HG03175 (cell line): ENCODE results near the gene MAP3K4.

Source experiments
- ATAC-seq: cut with Tn5 transposase; IDR thresholded peaks from one replicate; pipeline ENCODE4 v1.9.1; 2021; ENCODE audit warnings: mild to moderate bottlenecking, moderate library complexity; ENCODE audit not compliant: unreplicated experiment

MAP3K4 gene

DNA sequence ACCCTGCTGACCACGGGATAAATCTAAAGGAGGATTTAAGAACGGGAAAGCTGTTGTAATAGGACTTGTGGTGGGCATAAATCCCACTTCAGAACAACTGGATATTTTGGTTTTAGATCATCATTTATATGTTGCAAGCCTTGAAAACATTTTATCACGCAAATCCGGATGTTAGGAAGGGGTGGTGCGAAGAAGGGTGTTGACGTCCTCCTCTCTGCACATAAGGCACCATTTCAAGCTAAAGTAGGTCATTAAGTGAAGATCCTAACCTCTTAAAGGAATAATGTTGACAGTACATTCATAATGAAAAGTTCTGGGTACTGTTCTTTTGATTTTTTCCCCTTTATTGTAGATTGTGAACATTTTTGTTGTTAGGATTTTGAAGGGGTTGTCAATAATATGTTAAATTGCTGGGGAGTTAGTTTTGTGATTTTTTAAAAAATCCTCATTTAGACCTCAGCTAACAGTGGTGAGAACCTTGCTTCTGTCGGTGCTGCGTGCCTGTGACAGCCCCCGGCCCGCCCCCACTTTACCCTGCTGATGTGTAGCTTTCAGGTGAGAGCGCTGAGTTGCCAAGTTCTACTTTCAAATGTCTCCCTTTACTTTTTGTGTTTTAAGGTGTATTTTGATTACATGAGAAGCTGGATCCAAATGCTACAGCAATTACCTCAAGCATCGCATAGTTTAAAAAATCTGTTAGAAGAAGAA lies 88.8 kb downstream of the MAP3K4 start:
- ATAC-seq: no peak

DNA sequence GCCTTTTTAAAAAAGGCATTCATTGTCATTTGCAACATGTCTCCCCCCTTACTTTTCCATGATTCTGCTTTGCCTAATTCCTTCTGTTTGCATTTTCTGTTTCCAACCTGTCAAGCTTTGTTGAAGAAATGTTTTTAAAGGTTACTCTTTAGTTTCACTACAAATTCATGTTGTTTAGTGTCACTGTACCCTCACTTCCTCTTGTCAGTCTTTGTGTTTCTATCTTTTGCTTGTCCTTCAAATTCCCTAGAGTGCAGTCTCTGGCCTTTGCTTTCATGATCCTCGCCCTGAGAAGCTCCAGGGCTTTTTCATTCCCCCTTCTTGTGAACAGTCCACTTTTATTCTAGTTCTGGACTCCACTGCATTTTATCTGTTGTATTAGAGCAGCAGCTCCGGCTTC lies 90.6 kb downstream of the MAP3K4 start:
- no peak for ATAC-seq

DNA sequence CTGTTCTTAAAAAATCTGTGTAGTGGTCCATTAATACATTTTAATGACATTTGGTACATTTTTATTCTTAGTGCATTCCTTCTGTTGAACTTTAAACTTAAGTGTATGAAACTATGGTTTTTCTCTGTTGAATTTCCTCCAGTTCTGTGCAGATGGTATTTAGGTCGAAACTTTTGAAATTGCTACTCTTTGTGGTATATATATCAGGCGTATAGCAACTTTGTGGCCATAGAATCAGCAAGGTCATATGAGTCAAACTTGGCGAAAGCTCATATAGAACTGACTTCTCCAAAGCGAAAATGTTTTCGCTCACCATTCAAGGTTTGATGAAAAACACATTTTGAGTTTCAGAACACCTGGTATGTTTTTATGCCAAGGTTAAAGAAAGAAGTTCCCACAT lies 93.7 kb downstream of the MAP3K4 start:
- no peak for ATAC-seq

DNA sequence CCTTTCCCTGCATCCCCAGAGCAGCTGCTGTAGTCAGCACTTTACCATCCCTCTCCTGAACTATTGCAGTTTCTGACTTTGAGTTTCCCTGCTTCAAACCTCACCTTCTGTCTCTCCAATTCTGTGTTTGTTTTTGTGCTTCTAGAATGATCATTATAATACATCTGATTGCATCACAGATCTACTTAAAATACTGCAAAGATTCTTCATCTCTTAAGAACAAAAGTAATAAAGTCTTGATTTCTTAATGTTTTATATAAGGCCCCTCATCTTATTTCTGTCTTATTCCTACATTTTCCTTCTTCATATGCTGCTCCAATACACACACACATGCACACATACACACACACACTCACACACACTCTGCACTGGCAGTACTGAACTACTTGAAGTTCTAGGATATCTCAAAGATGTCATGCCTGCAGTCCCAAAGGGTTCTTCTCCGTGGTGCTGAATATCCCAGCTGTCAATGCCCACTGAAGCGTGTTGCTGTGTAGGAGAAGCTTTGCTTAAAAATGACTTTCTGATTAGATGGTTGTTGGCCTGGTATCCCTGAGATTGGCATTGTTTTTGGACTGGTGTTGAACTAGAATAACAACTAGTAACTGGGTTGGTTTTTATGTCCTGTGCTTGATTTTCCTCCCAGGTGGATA lies 97.2 kb downstream of the MAP3K4 start:
- no peak for ATAC-seq

DNA sequence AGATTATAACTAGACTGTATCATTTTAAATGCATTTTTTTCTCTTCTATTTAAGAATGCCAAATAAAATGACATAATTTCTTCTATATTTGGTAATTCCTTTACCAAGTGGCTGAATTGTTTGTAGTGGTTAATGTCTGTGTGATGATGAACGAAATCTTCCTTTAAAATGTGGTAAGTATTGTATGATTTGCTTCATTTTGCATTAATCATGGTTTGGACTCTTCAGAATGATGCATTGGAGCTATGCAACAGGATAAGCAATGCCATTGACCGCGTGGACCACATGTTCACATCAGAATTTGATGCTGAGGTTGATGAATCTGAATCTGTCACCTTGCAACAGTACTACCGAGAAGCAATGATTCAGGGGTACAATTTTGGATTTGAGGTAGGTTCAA lies 99.6 kb downstream of the MAP3K4 start:
- ATAC-seq: no peak

DNA sequence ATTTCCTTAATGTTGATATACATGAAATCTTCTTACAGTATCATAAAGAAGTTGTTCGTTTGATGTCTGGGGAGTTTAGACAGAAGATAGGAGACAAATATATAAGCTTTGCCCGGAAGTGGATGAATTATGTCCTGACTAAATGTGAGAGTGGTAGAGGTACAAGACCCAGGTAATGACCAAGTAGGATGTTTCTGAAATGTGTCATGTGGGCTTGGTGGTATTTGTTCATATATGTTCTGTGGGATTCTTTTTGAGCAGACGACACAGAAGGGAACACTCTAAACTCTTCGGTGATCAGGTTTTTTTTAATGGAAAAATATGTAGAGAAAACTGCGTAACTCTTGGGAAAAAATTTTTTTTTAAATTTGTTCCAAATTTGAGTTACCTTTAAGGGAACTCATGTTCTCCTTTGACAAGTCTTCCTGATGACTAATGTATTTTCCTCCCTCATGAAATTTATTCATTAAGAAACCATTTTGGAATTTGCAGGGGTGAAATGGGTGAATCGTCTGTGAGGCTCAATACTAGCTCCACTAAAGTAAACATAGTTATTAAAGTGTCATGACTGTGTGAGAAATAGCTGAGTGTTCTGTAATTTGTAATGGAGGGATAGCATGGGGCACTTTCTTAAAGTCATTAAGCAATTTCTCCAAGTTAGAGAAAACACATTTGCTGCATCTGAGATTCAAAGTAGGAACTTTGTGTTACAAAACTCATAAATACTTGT lies 100.6 kb downstream of the MAP3K4 start:
- no peak for ATAC-seq

DNA sequence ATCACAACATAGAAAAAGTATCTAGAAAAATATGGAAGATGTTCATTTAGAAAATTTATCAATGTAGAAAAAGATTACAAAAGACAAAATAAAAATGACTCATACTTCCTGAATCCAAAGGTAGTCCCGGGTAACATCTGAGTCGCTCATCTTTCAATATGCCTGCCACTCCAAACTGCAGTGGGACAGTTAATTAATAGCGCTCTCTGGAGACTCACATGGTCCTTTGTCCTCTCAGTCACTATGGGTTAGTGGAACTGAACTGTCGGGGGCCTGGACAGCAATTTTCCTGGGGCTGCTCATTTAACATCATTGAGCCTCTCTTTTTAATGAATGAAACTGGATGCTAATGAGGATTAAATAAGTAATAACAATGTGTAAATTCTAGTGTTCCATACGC lies 103.4 kb downstream of the MAP3K4 start:
- no peak for ATAC-seq

DNA sequence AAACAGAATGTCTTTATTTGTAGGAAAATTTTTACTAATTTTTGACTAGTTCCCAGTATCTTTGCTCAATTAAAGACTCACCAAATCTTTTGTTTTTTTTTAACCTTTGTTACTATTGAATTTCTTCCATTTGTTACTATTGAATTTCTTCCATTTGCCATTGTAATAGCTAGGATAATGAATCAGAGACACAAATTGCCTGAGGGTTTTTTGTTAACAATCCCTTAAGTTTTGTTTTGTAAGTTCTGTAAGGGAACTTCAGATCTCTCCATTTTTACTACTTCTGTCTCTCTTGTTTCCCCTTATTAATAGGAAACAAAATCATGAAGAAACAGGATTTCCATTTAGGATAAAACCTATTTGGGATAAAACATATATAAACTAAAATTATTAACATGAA lies 104.3 kb downstream of the MAP3K4 start:
- no peak for ATAC-seq

DNA sequence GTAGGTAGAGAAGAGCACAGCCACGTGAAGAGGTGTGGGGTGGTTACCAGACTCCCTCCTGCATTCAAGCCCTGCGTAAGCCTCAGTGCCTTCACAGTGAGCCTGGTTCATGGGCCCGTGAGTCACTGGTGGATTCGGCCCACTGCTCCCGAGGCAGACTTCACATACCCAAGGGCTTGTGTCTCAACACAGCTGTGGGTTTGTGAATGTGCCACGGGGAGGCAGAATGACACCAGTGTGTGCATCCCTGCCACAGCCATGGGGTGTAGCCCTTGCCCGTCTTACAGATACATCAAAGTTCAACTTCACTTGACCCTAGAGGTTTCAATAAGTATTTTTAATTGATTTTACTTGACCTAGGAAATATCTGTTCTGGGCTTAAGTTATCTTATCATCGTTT lies 108.5 kb downstream of the MAP3K4 start:
- ATAC-seq: no peak

DNA sequence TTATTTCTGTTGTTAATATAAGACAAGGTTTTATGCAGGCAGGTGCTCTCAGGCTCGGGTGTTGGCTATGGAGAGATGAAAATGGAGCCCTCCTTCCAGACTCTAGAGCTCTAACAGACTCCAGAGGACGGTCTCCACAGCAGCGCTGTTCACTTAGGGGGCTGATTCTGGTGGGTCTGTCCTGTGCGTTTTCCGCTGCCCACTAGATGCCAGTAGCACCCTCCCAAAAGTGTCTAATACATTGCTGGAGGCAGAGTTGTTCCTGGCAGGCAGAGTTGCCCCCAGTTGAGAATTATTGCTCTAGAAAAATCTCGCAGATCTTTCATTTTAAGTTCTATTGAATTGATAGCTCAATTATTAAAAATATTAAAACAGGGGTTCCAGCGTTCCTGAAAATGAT lies 109.9 kb downstream of the MAP3K4 start:
- ATAC-seq: no peak

DNA sequence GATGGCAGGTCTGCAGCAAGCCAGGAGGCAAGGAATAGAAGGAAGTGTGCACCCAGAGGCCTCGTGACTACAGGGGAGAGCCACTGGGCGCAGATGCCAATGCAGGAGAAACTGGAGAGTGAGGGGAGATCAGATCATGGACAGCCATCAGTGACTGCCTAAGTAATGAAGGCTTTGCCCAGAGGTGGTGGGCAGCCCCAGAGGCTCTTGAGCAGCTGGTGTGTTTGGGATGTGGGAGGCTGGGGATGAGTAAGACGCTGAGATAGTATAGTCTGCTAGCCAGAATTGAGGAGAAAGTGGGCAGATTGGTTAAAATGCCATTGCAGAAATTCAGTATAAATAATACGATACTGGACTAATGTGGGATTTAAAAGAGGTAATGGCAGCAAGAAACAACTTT lies 111.9 kb downstream of the MAP3K4 start:
- no peak for ATAC-seq

DNA sequence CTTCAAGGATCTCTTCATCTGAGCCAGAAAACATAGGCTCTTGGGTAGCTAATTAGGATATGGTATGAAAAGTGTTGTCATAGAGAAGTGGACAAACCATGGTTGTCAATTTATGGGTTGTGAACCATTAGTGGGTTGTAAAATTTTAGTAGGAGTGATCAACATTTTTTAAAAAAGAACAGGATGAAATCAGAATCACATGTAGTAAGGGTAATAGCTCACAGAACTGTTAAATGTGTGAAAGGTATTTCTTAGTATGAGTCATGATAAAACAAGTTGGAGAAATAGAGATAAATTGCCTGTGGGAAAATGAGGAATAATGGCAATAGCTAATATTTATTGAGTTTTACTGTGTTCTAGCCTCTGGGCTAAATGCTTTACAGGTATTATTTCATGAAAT lies 113.4 kb downstream of the MAP3K4 start:
- ATAC-seq: no peak

DNA sequence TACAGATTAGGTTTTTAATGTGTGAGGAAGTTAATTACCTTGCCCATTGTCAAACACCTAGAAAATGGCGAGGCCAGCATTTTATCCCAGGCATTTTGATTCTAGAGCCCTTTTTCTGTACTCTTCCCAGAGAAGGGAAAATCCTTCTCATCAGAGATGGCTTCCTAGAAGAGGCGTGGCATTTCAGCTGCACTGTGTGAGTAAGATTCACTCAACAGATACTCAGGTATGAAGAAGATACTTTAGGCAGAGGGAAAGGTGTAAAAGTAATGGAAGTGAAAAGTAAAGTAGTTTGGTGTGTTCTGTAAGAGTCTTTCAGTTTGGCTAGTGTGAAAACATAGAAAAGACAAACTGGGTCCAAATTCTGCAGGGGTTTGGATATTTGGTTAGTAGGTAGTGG lies 113.8 kb downstream of the MAP3K4 start:
- ATAC-seq: no peak

DNA sequence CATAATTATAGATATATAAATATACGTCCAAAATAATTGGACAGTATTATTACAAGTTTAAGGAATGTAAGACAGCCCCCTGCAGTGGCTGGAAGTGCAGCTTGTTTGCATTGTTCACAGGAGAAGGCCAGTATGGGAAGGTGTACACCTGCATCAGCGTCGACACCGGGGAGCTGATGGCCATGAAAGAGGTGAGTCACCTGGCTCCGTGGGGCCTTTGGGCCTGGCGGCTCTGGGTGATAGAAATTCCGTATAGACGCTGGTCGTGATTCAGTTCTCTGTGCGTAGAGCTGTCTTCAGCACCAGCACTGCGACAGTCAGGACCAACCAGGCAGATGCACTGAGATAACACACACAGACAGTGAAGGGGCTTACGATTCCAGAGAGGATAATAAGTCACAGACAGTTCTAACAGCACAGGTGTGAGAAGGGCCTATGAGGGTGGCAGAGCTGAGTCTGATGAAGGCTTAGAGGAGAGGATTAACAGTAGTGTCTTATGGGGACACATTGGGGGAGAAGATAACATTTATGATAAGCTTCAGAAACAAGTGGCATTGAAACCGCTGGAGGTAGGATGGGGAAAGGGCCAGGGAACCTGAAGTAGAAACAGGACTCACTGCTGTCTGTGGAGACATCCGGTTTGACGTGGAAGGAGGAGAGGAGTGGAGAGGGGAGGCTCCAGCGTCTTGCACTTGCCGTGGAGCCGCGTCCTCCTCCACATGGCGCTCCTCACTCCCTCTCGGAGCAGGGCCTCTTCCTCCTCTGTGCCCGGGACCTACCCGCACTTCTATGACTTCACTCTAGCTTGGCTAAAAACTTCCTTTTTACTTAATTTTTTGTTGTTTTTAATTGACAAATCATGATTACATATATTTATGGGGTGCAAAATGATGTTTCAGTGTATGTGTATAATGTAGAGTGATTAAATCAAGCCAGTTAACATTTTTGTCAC lies 116.5 kb downstream of the MAP3K4 start:
- ATAC-seq: no peak

DNA sequence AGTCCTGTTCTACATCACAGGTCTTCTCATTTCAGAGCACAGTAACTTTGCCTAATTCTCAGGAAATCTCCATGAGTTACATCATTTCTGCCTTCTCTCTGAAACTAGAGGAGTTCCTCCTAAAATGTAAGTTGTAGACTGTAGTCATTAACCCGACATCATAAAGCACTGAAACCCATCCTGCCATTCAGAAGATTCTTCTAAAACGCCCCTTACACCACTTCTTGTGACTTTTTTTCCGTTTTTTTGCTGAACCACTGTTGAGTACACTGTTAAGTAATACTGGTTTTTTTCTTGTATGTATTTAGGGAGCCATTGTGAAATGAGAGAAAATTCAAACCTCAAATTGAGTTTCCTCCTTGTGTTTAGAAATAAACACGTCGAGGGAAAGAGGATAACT lies 117.3 kb downstream of the MAP3K4 start:
- ATAC-seq: no peak

DNA sequence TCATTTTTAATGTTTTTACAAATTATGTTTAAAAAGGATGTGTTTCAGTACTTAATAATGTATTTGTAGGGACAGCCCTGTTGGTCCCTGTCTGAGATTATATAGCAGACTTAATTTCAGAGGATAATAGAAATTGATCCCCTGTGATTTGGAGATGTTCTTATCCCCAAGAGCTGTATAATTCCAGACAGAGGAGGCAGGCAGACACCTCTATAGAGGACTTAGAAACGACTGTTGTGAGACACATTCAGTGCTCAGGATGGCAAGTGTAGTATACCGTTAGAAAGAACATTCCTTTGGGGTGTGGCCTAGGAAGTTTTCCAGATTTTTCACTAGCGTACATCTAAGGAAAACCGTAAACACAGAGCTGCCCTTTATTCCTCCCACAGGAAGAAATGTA lies 117.8 kb downstream of the MAP3K4 start:
- no peak for ATAC-seq

DNA sequence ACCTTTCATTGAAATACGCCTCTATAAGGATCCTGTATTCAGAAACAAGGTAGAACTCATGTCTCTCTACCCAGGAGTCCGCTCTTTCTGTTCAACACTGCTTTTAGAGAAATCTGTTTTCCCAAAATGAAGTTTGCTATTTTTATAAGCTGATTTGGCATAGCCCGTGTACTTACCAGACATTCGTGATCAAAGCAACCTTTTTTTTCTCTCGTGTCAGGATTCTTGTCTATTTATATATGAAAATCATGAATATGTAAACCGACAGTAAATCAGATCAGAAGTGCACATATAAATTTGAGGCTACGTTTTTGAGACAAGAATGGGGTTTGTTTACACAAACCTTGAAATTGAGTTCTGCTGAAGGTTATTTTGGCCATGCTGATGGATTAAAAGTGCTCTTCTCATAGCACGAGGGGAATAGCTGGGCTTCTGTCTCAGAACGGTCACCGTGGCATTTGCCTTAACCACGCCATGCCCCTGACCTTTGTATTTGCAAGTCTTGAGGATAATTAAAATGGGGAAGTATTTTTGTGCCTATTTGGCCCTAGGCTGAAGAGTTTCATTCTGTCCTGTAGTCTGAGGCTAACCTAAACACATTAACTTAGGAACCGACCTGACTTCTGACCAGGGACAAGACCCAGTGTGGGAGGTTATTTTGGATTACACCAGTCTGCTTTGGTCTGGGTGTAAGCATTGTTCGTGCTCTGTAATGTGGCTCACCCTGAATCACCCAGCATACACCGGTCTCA lies 118.6 kb downstream of the MAP3K4 start:
- ATAC-seq: no peak

DNA sequence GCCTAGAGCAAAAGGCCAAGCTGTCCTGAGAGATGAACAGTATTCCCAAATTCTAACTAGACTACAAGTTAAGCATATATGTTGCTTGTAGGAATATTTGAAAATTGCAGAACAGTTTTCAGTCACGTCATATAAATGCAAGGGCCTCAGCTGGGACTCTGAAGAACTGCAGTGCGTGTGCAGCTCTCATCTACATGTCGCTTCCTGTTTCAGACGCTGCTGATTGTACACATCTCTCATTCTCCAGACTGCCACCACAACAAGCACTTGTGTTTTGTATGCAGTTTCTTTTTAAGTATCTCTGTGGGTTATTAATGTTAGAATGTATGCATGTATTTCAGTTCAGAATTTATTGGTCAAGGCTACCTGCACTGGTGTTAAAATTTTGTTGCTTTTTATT lies 119.7 kb downstream of the MAP3K4 start:
- ATAC-seq: no peak

DNA sequence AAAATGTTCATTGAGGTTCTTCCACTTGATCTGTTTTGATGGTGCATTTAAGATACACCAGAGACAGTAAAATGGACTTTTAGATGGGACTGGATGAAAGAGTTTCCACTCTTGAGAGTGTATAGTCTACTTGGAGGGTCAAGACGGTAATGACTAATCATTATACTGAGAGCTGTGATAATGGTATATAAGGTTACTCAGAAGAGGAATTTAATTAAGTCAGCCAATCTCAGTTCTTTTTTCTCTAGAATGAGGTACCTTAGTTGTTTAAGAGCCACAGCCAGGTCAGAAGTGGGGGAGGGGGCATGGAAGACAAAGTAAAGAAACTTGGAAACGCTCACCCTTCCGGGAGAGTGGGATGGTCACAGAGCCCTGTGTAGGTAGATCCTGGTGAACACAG lies 123.9 kb downstream of the MAP3K4 start:
- no peak for ATAC-seq

DNA sequence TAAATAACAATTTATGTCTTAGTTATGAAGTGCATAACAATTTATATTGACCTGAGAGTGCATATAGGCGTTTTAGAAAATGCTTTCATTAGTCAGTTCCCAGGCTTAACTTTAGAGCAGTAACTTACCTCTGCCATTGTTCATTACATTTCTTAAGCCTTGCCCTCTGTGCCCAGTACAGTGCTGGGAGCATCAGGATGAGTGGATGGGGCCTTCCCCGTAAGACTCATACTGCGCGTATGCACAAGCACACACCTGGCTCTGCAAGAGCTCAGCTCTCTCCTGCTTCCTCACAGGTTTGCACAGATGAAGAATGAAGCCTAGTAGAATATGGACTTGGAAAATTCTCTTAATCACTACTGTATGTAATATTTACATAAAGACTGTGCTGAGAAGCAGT lies 125.0 kb downstream of the MAP3K4 start:
- no peak for ATAC-seq
